K562 (cell line): ENCODE data around the gene RASIP1. TPM values are rescaled to one million over a fixed set of nuclear protein-coding genes. Genes with fewer than 3 reads are reported as not detected.

ENCODE experiments used
- CBX3 ChIP-seq, 2 experiments: IDR thresholded peaks; 1 replicate in 1 of 2; 2 replicates in 1 of 2; pipeline ENCODE4 v1.6.1; 2012; ENCODE audit warnings: inconsistent platforms in 2 of 2, low read length in 2 of 2, borderline replicate concordance in 1 of 2, control low read depth in 1 of 2
- CHD1 ChIP-seq: fragments of 200-600 bp; sonication (generic); IDR thresholded peaks from one replicate; pipeline ENCODE4 v1.6.1; 2012; ENCODE audit warnings: mild to moderate bottlenecking, moderate library complexity, low read length, inconsistent platforms
- ELF1 ChIP-seq: fragments of 200-800 bp; sonication (Bioruptor generic); IDR thresholded peaks from 2 replicates; pipeline ENCODE4 v1.6.1; 2016; ENCODE audit warnings: missing genetic modification characterization, missing compliant biosample characterization
- ELF2 ChIP-seq: fragments of 250-450 bp; sonication (Bioruptor Pico); IDR thresholded peaks from 2 replicates; pipeline ENCODE4 v1.5.0; 2021; ENCODE audit warnings: mild to moderate bottlenecking
- GATA2 ChIP-seq: sonication (generic); formaldehyde crosslinking; IDR thresholded peaks from 2 replicates; pipeline ENCODE4 v1.4.0; 2020; ENCODE audit warnings: mild to moderate bottlenecking, missing genetic modification reagents
- MIER1 ChIP-seq: fragments of 450-650 bp; IDR thresholded peaks from 2 replicates; pipeline ENCODE4 v1.6.1; 2016; ENCODE audit warnings: antibody characterized with exemption, mild to moderate bottlenecking, low read depth
- MTA2 ChIP-seq: fragments of 450-650 bp; IDR thresholded peaks from 2 replicates; pipeline ENCODE4 v1.6.1; 2016; ENCODE audit warnings: low read depth
- POLR2B ChIP-seq: fragments of 450-650 bp; IDR thresholded peaks from 2 replicates; pipeline ENCODE4 v1.6.1; 2018; ENCODE audit warnings: low read depth; ENCODE audit not compliant: partially characterized antibody
- SAFB2 ChIP-seq: fragments of 200-400 bp; formaldehyde crosslinking; IDR thresholded peaks from 2 replicates; pipeline ENCODE4 v1.6.1; 2018; ENCODE audit warnings: borderline replicate concordance, low read length, low read depth, moderate library complexity; ENCODE audit not compliant: severe bottlenecking
- XRCC3 ChIP-seq: fragments of 450-650 bp; IDR thresholded peaks from 2 replicates; pipeline ENCODE4 v1.6.1; 2017; ENCODE audit warnings: mild to moderate bottlenecking, moderate library complexity
- ZNF12 ChIP-seq: sonication (generic); formaldehyde crosslinking; IDR thresholded peaks from 2 replicates; pipeline ENCODE4 v1.4.0; 2020; ENCODE audit warnings: mild to moderate bottlenecking, missing genetic modification reagents
- polyA plus RNA-seq, 8 experiments: library from polyadenylated mRNA; depleted of rRNA in 4 of 8; stranded (reverse) in 5 of 8; unstranded in 3 of 8; fragments of >200 nt; fragmentation: Nextera tagmentation in 2 of 8; fragmentation: Illumina TruSeq in 1 of 8; extraction: Ambion mirVana in 2 of 8; extraction: Trizol in 1 of 8; gene quantifications; 2 replicates each; pipeline versions ENCODE4 v1.2.1 to v1.2.3, GENCODE V29; 2011 to 2014; ENCODE audit warnings: inconsistent platforms in 1 of 8, missing spikeins in 1 of 8
- total RNA-seq, 7 experiments: library from RNA; depleted of rRNA in 6 of 7; stranded (reverse); fragments of >200 nt in 6 of 7; fragmentation: Illumina TruSeq in 2 of 7; extraction: Trizol in 2 of 7; gene quantifications; 2 replicates each; pipeline versions ENCODE4 v1.2.1 to v1.2.3, GENCODE V29; 2011 to 2021; ENCODE audit warnings: low replicate concordance in 1 of 7
- TF ChIP-seq, protein P1 (sequence below): sonication (generic); formaldehyde crosslinking; IDR thresholded peaks from 2 replicates; pipeline ENCODE4 v1.8.0; 2022; ENCODE audit warnings: mild to moderate bottlenecking, missing genetic modification reagents
- TF ChIP-seq, protein P2 (sequence below): fragments of 250-450 bp; sonication (Bioruptor Pico); IDR thresholded peaks from 2 replicates; pipeline ENCODE4 v1.5.0; 2021

RASIP1 gene
- total and polyA plus RNA-seq, 9 of the 15 experiments (the other 6 are each of a cell fraction or from before 2014, with no cell fraction given): 0.20 to 4.7 (median 1.5) TPM

DNA sequence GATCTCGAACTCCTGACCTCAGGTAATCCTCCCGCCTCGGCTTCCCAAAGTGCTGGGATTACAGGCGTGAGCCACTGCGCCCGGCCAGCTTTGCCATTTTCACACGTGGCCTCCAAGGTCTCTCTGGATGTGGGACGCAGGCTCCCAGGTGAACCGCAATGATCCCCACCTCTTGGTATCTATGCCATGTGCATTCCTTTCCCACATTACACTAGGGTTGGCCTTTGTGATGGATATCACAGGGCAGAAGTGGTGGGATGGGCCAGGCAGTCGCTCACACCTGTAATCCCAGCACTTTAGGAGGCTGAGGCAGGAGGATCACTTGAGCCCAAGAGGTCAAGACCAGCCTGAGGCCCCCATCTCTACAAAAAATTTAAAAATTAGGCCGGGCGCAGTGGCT is 37.3 kb upstream of the RASIP1 start (continued):
- TF ChIP-seq ZNF12 (CRISPR knock-in tag) (no peak), ELF2 (CRISPR knock-in tag) (no peak), CBX3 (IDR thresholded peaks at IDR 0.05; ENCODE audit: borderline replicate concordance in 1 of 2, low read length in 2 of 2) (no peak), SAFB2 (no peak), MIER1 (no peak), MTA2 (no peak), POLR2B (no peak), XRCC3 (no peak), ELF1 (tag) (no peak), CHD1 (no peak), GATA2 (no peak)
- TF ChIP-seq, protein P1, sequence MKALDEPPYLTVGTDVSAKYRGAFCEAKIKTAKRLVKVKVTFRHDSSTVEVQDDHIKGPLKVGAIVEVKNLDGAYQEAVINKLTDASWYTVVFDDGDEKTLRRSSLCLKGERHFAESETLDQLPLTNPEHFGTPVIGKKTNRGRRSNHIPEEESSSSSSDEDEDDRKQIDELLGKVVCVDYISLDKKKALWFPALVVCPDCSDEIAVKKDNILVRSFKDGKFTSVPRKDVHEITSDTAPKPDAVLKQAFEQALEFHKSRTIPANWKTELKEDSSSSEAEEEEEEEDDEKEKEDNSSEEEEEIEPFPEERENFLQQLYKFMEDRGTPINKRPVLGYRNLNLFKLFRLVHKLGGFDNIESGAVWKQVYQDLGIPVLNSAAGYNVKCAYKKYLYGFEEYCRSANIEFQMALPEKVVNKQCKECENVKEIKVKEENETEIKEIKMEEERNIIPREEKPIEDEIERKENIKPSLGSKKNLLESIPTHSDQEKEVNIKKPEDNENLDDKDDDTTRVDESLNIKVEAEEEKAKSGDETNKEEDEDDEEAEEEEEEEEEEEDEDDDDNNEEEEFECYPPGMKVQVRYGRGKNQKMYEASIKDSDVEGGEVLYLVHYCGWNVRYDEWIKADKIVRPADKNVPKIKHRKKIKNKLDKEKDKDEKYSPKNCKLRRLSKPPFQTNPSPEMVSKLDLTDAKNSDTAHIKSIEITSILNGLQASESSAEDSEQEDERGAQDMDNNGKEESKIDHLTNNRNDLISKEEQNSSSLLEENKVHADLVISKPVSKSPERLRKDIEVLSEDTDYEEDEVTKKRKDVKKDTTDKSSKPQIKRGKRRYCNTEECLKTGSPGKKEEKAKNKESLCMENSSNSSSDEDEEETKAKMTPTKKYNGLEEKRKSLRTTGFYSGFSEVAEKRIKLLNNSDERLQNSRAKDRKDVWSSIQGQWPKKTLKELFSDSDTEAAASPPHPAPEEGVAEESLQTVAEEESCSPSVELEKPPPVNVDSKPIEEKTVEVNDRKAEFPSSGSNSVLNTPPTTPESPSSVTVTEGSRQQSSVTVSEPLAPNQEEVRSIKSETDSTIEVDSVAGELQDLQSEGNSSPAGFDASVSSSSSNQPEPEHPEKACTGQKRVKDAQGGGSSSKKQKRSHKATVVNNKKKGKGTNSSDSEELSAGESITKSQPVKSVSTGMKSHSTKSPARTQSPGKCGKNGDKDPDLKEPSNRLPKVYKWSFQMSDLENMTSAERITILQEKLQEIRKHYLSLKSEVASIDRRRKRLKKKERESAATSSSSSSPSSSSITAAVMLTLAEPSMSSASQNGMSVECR (CRISPR knock-in tag): no peak
- TF ChIP-seq, protein P2, sequence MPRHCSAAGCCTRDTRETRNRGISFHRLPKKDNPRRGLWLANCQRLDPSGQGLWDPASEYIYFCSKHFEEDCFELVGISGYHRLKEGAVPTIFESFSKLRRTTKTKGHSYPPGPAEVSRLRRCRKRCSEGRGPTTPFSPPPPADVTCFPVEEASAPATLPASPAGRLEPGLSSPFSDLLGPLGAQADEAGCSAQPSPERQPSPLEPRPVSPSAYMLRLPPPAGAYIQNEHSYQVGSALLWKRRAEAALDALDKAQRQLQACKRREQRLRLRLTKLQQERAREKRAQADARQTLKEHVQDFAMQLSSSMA: no peak
